ENCODE results near the gene MYADML2. TPM values are rescaled to one million over a fixed set of nuclear protein-coding genes. Genes with fewer than 3 reads are reported as not detected.

Gene MYADML2
- total and polyA plus RNA-seq, 12 donors, result 0.26 to 8.6 (median 4.9) TPM

- ATAC-seq, result peak in 3 of 8 donors; percentile 18 to 36 (median 25)
- H3K9me3 ChIP-seq, result peaks cover 0 to 3% (median 0%) of the 10 kb centered on the region in 11 donors
- peaks cover 0 to 3% (median 0%) of the 10 kb centered on the region in 9 donors for H3K36me3 ChIP-seq
- no peak overlapping the region for H3K27ac ChIP-seq
- 76 to 83% methylated on average over 17 of the region's 17 CpGs for WGBS, 2 donors
- H3K27me3 ChIP-seq, result peaks cover 0 to 13% (median 0%) of the 10 kb centered on the region in 7 donors
- no peak for TF ChIP-seq CTCF (IDR thresholded peaks at IDR 0.05)
- H3K4me1 ChIP-seq, result no peaks in the 10 kb centered on the region
- intact Hi-C loops (cut with DNase I), result no loop called here
- DNase-seq, result no peak
- no peak overlapping the region for H3K4me3 ChIP-seq
These were observed 1.8 kb upstream of the MYADML2 start for GRCh38 chr17:81948635-81949378.

- no peak for DNase-seq
- Histone ChIP-seq H3K4me1 (peaks cover 6 to 20% (median 16%) of the 10 kb centered on the region in 9 donors), H3K9me3 (no peaks in the 10 kb centered on the region), H3K27ac (no peak overlapping the region), H3K27me3 (peaks cover 0 to 21% (median 6%) of the 10 kb centered on the region in 7 donors), H3K4me3 (no peak overlapping the region), H3K36me3 (peaks cover 0 to 3% (median 0%) of the 10 kb centered on the region in 9 donors)
- TF ChIP-seq CTCF (IDR thresholded peaks at IDR 0.05), result no peak
- 85 to 90% methylated on average over 9 of the region's 9 CpGs for WGBS, 2 donors
- intact Hi-C loops (cut with DNase I), result no loop called here
- ATAC-seq, result no peak
These were observed 2.2 kb downstream of the MYADML2 start for GRCh38 chr17:81944858-81945257.

GRCh38 chr17:81942167-81942553 is 4.9 kb downstream of the MYADML2 start:
- Histone ChIP-seq H3K4me3 (peak overlapping the region; percentile 18 to 52 (median 39)), H3K9me3 (no peaks in the 10 kb centered on the region), H3K27me3 (peaks cover 0 to 21% (median 9%) of the 10 kb centered on the region in 7 donors), H3K27ac (peak overlapping the region; percentile 14 to 85 (median 78)), H3K36me3 (no peaks in the 10 kb centered on the region), H3K4me1 (peaks cover 11 to 41% (median 18%) of the 10 kb centered on the region in 9 donors)
- DNase-seq (no peak), ATAC-seq (peak in 4 of 8 donors; percentile 20 to 27 (median 22))
- intact Hi-C loops (cut with DNase I), result no loop called here
- 27 to 28% methylated on average over 11 to 12 of the region's 12 CpGs for WGBS, 2 donors
- TF ChIP-seq CTCF (IDR thresholded peaks at IDR 0.05), result no peak

GRCh38 chr17:81941484-81942166 is 5.4 kb downstream of the MYADML2 start:
- no peaks in the 10 kb centered on the region for H3K9me3 ChIP-seq
- peaks cover 15 to 46% (median 22%) of the 10 kb centered on the region in 9 donors for H3K4me1 ChIP-seq
- ATAC-seq (peak; percentile 47 to 86 (median 73)), DNase-seq (peak in 1 of 2 donors; percentile 69)
- no peak for TF ChIP-seq CTCF (IDR thresholded peaks at IDR 0.05)
- peak overlapping the region; percentile 18 to 52 (median 39) for H3K4me3 ChIP-seq
- H3K27me3 ChIP-seq, result peaks cover 0 to 21% (median 9%) of the 10 kb centered on the region in 7 donors
- H3K36me3 ChIP-seq, result no peaks in the 10 kb centered on the region
- H3K27ac ChIP-seq, result peak overlapping the region; percentile 18 to 85 (median 78)
- WGBS, 2 donors, result 34 to 44% methylated on average over 29 to 30 of the region's 30 CpGs
- intact Hi-C loops (cut with DNase I), result no loop called here

Measured in heart right ventricle (tissue), 16 donors.